HepG2 (cell line): ENCODE results near the gene DNAAF1. TPM values are rescaled to one million over a fixed set of nuclear protein-coding genes. Genes with fewer than 3 reads are reported as not detected.

Experiments
- ETV6 ChIP-seq: sonication (generic); formaldehyde crosslinking; conservative IDR thresholded peaks from 2 replicates; pipeline ENCODE4 v1.4.0; 2020; ENCODE audit warnings: missing genetic modification reagents
- FOXK1 ChIP-seq: sonication (generic); formaldehyde crosslinking; IDR thresholded peaks from 2 replicates; pipeline ENCODE4 v1.4.0; 2020; ENCODE audit warnings: low read depth, missing genetic modification reagents, borderline replicate concordance
- FOXO1 ChIP-seq: sonication (generic); formaldehyde crosslinking; IDR thresholded peaks from 2 replicates; pipeline ENCODE4 v1.4.0; 2020; ENCODE audit warnings: missing genetic modification reagents
- HNF1B ChIP-seq: sonication (generic); formaldehyde crosslinking; IDR thresholded peaks from 2 replicates; pipeline ENCODE4 v1.5.1; 2020; ENCODE audit warnings: mild to moderate bottlenecking, moderate library complexity, missing genetic modification reagents
- MAFF ChIP-seq: IDR thresholded peaks from 2 replicates; pipeline ENCODE4 v1.6.1; 2011; ENCODE audit warnings: low read depth, low read length, improper control_type of control experiment
- NFRKB ChIP-seq: fragments of 450-650 bp; IDR thresholded peaks from 2 replicates; pipeline ENCODE4 v1.6.1; 2017
- ONECUT2 ChIP-seq: sonication (generic); formaldehyde crosslinking; IDR thresholded peaks from 2 replicates; pipeline ENCODE4 v1.4.0; 2020; ENCODE audit warnings: missing genetic modification reagents
- RXRB ChIP-seq: IDR thresholded peaks from 2 replicates; pipeline ENCODE4 v1.6.1; 2016; ENCODE audit warnings: borderline replicate concordance, missing genetic modification reagents, missing compliant biosample characterization
- THRA ChIP-seq: sonication (generic); formaldehyde crosslinking; IDR thresholded peaks from 2 replicates; pipeline ENCODE4 v1.4.0; 2020; ENCODE audit warnings: missing genetic modification reagents, borderline replicate concordance
- ZBTB8A ChIP-seq: sonication (generic); formaldehyde crosslinking; IDR thresholded peaks from 2 replicates; pipeline ENCODE4 v1.4.0; 2020; ENCODE audit warnings: mild to moderate bottlenecking, low read depth, missing genetic modification reagents, borderline replicate concordance
- ZNF468 ChIP-seq: sonication (generic); formaldehyde crosslinking; IDR thresholded peaks from 2 replicates; pipeline ENCODE4 v1.8.0; 2022; ENCODE audit warnings: mild to moderate bottlenecking, moderate library complexity, missing genetic modification reagents
- ZNF607 ChIP-seq: sonication (generic); formaldehyde crosslinking; IDR thresholded peaks from 2 replicates; pipeline ENCODE4 v1.5.1; 2020; ENCODE audit warnings: missing genetic modification reagents, mild to moderate bottlenecking, borderline replicate concordance
- ZNF891 ChIP-seq: sonication (generic); formaldehyde crosslinking; IDR thresholded peaks from 2 replicates; pipeline ENCODE4 v1.5.0; 2020; ENCODE audit warnings: mild to moderate bottlenecking, missing genetic modification reagents
- polyA plus RNA-seq, 8 experiments: library from polyadenylated mRNA; depleted of rRNA in 3 of 8; stranded (reverse) in 7 of 8; unstranded in 1 of 8; fragments of >200 nt; fragmentation: Illumina TruSeq in 4 of 8; extraction: Trizol in 4 of 8; gene quantifications; 2 replicates each; pipeline versions ENCODE4 v1.2.1 to v1.2.3, GENCODE V29; 2011 to 2016; ENCODE audit warnings: low read depth in 4 of 8, missing spikeins in 1 of 8, mixed read lengths in 1 of 8; ENCODE audit not compliant: insufficient read depth in 1 of 8
- total RNA-seq, 5 experiments: library from RNA; depleted of rRNA; stranded (reverse); fragments of >200 nt; fragmentation: Illumina TruSeq; extraction: Trizol; gene quantifications; 2 replicates each; pipeline ENCODE4 v1.2.3, GENCODE V29; 2016; ENCODE audit warnings: low read depth in 1 of 5
- TF ChIP-seq, protein P1 (sequence below): sonication (generic); formaldehyde crosslinking; conservative IDR thresholded peaks from 2 replicates; pipeline ENCODE4 v1.8.0; 2022; ENCODE audit warnings: mild to moderate bottlenecking, moderate library complexity, missing genetic modification reagents
- TF ChIP-seq, protein P2 (sequence below): sonication (generic); formaldehyde crosslinking; IDR thresholded peaks from 2 replicates; pipeline ENCODE4 v1.4.0; 2020; ENCODE audit warnings: missing genetic modification reagents
- TF ChIP-seq, protein P3 (sequence below): sonication (generic); formaldehyde crosslinking; IDR thresholded peaks from 2 replicates; pipeline ENCODE4 v1.8.1; 2023; ENCODE audit warnings: mild to moderate bottlenecking, missing genetic modification reagents, borderline replicate concordance
- TF ChIP-seq, protein P4 (sequence below): sonication (generic); formaldehyde crosslinking; IDR thresholded peaks from 2 replicates; pipeline ENCODE4 v1.5.1; 2020; ENCODE audit warnings: missing genetic modification reagents, mild to moderate bottlenecking, borderline replicate concordance
- TF ChIP-seq, protein P5 (sequence below): sonication (generic); formaldehyde crosslinking; IDR thresholded peaks from 2 replicates; pipeline ENCODE4 v1.8.1; 2023; ENCODE audit warnings: mild to moderate bottlenecking, missing genetic modification reagents

Gene DNAAF1
- total and polyA plus RNA-seq, 2 of the 13 experiments (the other 11 are each of a cell fraction or from before 2014, with no cell fraction given) = 0.04 TPM; not detected in 1

DNA sequence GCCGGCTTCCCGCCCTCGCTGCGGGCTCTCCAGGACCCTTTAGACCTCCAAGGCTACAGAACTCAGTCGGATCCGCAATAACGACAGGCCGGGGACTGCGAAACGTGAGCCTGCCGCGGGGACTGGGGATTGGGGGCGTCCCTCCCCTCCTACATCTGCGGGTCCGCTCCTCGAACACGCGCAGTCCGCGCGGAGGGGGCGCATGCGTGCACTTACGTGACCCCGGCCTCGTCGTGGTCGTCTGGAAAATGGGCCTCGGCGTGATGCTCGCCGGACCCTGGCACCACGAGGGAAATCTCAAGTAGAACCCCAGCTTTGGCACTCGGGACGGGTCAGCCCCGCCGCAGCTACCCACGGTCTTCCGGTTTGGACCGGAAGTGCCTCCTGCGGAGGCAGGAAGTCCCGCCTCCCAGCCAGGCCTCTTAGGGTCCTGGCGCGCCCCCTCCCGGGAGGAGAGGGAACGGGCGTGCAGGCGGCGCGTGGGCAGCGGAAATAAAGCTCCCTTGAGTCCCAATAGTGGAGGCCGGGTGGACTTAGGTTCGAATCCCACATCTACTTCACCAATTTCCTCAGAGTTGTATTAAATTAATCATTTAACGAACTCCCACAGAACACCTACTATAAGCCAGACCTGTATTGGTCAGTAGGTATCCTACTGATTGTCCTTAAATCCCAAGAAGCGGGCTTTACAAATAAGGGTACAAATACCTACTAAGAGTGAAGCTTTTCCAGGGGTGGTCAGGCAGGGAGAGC is 41.8 kb downstream of the DNAAF1 start, which contains the start of gene TAF1C (continued):
- TF ChIP-seq, protein P1, sequence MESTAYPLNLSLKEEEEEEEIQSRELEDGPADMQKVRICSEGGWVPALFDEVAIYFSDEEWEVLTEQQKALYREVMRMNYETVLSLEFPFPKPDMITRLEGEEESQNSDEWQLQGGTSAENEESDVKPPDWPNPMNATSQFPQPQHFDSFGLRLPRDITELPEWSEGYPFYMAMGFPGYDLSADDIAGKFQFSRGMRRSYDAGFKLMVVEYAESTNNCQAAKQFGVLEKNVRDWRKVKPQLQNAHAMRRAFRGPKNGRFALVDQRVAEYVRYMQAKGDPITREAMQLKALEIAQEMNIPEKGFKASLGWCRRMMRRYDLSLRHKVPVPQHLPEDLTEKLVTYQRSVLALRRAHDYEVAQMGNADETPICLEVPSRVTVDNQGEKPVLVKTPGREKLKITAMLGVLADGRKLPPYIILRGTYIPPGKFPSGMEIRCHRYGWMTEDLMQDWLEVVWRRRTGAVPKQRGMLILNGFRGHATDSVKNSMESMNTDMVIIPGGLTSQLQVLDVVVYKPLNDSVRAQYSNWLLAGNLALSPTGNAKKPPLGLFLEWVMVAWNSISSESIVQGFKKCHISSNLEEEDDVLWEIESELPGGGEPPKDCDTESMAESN (CRISPR knock-in tag) = peak; percentile 84; the same call in 1 of the 2 replicates
- TF ChIP-seq ZNF607 (CRISPR knock-in tag) (peak; percentile 80; the same call in 1 of the 2 replicates), ETV6 (peak; percentile 80), ONECUT2 (CRISPR knock-in tag) (no peak), FOXO1 (CRISPR knock-in tag) (no peak), ZNF468 (no peak), HNF1B (CRISPR knock-in tag) (peak; percentile 94), MAFF (no peak), ZNF891 (CRISPR knock-in tag) (no peak; the same call in none of the 2 replicates), ZBTB8A (CRISPR knock-in tag) (no peak), THRA (CRISPR knock-in tag) (peak; percentile 76), FOXK1 (peak; percentile 87; the same call in 1 of the 2 replicates), NFRKB (no peak), RXRB (CRISPR knock-in tag) (peak; percentile 58)
- TF ChIP-seq, protein P2, sequence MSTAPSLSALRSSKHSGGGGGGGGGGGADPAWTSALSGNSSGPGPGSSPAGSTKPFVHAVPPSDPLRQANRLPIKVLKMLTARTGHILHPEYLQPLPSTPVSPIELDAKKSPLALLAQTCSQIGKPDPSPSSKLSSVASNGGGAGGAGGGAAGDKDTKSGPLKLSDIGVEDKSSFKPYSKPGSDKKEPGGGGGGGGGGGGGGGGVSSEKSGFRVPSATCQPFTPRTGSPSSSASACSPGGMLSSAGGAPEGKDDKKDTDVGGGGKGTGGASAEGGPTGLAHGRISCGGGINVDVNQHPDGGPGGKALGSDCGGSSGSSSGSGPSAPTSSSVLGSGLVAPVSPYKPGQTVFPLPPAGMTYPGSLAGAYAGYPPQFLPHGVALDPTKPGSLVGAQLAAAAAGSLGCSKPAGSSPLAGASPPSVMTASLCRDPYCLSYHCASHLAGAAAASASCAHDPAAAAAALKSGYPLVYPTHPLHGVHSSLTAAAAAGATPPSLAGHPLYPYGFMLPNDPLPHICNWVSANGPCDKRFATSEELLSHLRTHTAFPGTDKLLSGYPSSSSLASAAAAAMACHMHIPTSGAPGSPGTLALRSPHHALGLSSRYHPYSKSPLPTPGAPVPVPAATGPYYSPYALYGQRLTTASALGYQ = peak; percentile 91
- TF ChIP-seq, protein P3, sequence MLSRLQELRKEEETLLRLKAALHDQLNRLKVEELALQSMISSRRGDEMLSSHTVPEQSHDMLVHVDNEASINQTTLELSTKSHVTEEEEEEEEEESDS = no peak
- TF ChIP-seq, protein P4, sequence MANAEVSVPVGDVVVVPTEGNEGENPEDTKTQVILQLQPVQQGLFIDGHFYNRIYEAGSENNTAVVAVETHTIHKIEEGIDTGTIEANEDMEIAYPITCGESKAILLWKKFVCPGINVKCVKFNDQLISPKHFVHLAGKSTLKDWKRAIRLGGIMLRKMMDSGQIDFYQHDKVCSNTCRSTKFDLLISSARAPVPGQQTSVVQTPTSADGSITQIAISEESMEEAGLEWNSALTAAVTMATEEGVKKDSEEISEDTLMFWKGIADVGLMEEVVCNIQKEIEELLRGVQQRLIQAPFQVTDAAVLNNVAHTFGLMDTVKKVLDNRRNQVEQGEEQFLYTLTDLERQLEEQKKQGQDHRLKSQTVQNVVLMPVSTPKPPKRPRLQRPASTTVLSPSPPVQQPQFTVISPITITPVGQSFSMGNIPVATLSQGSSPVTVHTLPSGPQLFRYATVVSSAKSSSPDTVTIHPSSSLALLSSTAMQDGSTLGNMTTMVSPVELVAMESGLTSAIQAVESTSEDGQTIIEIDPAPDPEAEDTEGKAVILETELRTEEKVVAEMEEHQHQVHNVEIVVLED (CRISPR knock-in tag) = peak; percentile 72
- TF ChIP-seq, protein P5, sequence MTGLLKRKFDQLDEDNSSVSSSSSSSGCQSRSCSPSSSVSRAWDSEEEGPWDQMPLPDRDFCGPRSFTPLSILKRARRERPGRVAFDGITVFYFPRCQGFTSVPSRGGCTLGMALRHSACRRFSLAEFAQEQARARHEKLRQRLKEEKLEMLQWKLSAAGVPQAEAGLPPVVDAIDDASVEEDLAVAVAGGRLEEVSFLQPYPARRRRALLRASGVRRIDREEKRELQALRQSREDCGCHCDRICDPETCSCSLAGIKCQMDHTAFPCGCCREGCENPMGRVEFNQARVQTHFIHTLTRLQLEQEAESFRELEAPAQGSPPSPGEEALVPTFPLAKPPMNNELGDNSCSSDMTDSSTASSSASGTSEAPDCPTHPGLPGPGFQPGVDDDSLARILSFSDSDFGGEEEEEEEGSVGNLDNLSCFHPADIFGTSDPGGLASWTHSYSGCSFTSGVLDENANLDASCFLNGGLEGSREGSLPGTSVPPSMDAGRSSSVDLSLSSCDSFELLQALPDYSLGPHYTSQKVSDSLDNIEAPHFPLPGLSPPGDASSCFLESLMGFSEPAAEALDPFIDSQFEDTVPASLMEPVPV (CRISPR knock-in tag) = peak; percentile 55; the same call in 1 of the 2 replicates
